ENCODE measurements around the gene ROCK2.
"Not testable (repeated sequence)": the region's sequence is repeated elsewhere in the genome, so short reads cannot be mapped to it uniquely, and the experiment has no call there.

Gene ROCK2

DNA sequence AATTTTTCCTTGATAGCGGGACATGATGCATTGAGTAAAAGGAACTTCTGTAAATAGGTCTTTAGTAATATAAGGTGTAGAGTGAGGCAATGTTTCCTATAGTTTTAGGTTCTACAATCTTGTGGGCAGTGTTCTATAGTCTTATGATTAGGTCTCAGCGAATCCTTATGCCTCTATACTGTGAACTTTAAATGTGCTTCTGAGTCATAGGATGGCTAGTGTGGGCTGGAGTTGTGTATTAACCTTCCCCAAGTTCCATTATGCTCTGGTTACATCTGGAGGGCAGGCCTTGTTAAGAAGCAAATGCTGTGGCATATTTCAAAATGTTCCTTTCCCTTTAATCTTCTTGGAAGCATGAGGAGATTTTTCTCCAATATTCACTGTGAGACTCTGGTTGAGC, 73.5 kb downstream of the ROCK2 start:
- TF ChIP-seq POLR2A (IDR thresholded peaks at IDR 0.05; ENCODE audit: low read length) (no peak), GATA1 (IDR thresholded peaks at IDR 0.05; ENCODE audit: low read depth, low read length) (no peak)

DNA sequence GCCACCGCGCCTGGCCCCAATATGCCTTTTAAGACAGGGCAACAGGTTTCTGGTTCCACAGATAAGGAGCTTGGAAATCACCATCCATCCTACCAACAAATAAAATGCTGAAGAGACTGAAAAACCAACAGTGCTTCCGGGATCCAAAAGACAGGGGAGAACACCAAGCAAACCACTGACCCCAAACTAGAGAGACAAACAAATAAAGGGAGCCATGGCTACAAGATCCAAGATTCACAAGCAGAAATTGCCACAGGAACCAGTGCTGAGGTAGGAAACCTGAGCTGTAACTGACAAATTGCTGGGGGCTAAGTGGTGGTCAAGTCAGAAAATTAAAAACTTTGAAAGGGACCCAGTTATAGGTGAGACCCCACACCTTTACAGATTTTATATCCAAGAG, 76.5 kb downstream of the ROCK2 start:
- no peak for TF ChIP-seq POLR2A (IDR thresholded peaks at IDR 0.05; ENCODE audit: low read length)
- TF ChIP-seq GATA1 (IDR thresholded peaks at IDR 0.05; ENCODE audit: low read depth, low read length), result no peak
- DNase-seq, result no peak

More for the DNA sequence above, 73.5 kb downstream of the ROCK2 start:
- peak in 1 of 2 experiments; percentile 16 for DNase-seq

GRCh38 chr2:11264818-11265217, 79.6 kb downstream of the ROCK2 start:
- TF ChIP-seq POLR2A (IDR thresholded peaks at IDR 0.05; ENCODE audit: low read length), result no peak
- no peak for TF ChIP-seq GATA1 (IDR thresholded peaks at IDR 0.05; ENCODE audit: low read depth, low read length)
- no peak for DNase-seq

DNA sequence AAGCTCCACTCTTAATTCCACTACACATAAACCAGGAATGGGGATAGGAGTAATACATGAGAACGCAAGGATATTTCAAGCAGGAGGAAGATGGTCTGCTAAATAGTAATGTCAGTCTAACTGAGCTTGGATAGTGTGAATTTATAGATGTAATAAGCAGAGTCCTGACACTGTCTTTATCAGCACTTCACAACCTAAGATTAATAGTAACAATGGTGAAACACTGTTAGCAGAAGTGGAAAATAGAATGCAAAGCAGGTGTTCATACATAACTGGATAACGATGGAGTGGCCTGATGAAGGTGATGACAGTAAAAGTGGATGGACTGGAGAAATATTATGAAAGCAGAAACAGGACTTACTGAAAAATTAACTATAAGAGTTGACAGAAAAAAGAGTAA, 80.4 kb downstream of the ROCK2 start:
- TF ChIP-seq GATA1 (IDR thresholded peaks at IDR 0.05; ENCODE audit: low read depth, low read length) (no peak), POLR2A (IDR thresholded peaks at IDR 0.05; ENCODE audit: low read length) (no peak)
- no peak for DNase-seq

GRCh38 chr2:11263177-11263576, 81.3 kb downstream of the ROCK2 start:
- DNase-seq, result peak in 1 of 2 experiments; percentile 10
- TF ChIP-seq GATA1 (IDR thresholded peaks at IDR 0.05; ENCODE audit: low read depth, low read length), result no peak
- no peak for TF ChIP-seq POLR2A (IDR thresholded peaks at IDR 0.05; ENCODE audit: low read length)

DNA sequence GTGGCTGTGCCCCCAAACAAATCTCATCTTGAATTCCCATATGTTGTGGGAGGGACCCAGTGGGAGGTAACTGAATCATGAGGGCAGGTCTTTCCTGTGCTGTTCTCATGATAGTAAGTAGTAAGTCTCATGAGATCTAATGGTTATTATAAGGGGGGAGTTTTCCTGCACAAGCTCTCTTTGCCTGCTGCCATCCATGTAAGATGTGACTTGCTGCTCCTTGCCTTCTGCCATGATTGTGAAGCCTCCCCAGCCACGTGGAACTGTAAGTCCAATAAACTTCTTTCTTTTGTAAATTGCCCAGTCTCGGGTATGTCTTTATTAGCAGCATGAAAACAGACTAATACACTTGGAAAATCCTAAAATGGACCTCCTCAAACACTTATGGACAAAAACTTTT, 82.0 kb downstream of the ROCK2 start:
- DNase-seq, result peak in 1 of 2 experiments; percentile 33

DNA sequence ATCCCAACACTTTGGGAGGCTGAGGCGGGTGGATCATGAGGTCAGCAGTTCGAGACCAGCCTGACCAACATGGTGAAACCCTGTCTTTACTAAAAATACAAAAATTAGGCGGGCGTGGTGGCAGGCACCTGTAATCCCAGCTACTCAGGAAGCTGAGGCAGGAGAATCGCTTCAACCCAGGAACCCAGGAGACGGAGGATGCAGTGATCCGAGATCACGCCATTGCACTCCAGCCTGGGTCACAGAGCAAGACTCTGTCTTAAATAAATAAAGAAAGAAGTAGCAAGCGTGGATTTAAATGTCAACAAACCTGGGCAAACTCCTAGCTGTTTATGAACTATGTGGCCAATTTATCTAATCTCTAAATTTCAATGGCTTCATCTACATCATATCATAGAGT, 82.9 kb downstream of the ROCK2 start:
- not testable (repeated sequence) for DNase-seq

DNA sequence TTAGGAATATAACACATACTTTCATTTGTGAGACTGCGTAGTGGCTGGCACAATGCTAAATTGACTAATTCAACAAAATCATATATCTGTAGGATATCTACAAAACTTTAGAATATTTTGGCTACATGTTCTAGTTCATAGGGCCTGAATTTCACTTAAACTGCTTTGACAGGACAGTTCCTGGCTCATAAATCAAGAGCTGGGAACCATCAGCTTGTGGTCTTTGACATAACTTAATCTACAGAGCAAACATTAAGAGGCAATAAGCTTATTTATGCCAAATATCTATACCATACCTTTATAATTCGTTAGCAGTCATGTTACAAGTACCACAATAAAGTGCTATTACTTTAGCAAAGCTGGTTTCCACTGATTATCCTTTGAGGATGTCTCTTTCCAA, 83.5 kb downstream of the ROCK2 start:
- TF ChIP-seq POLR2A (IDR thresholded peaks at IDR 0.05; ENCODE audit: low read length) (no peak), GATA1 (IDR thresholded peaks at IDR 0.05; ENCODE audit: low read depth, low read length) (no peak)
- no peak for DNase-seq

DNA sequence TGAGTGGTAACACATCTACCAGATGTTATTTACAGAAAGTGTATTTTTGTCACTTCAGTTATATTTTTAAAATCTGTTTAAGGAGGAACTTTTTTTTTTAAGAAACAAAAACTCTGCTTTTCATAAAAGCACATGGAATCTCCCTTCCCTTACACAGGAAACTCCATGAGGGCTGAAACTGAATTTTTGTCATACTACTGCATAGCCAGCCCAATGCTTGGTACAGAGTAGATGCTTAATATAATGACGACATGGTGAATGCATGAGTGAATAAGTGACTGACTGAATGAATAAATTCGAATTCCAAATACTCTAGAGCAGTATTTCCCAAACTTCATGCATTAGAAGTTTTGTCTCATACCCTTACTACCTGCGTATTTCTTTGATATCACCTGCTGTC, 86.5 kb downstream of the ROCK2 start:
- TF ChIP-seq POLR2A (IDR thresholded peaks at IDR 0.05; ENCODE audit: low read length) (no peak), GATA1 (IDR thresholded peaks at IDR 0.05; ENCODE audit: low read depth, low read length) (no peak)
- DNase-seq, result no peak

DNA sequence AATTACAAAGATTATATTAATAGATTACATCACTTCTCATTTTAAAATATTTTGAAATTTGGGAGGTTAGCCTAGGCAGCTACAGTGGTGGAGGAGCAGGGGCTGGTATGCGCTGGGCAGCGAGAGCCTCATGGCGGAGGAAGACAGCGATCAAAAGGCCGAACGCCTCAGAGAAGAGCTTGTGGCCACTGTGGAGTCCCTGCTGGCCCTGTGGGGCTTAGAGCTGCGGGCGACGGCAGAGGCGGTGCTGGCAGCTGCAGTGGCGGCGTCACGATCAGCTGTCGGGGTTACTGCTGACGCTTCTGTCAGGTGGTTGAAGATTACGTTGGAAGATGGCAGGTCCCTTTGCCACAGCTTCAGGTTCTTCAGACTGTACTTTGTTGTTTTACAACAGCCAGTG, 87.4 kb downstream of the ROCK2 start:
- no peak for DNase-seq
- no peak for TF ChIP-seq GATA1 (IDR thresholded peaks at IDR 0.05; ENCODE audit: low read depth, low read length)
- TF ChIP-seq POLR2A (IDR thresholded peaks at IDR 0.05; ENCODE audit: low read length), result no peak

GRCh38 chr2:11256166-11256565, 88.3 kb downstream of the ROCK2 start:
- TF ChIP-seq POLR2A (IDR thresholded peaks at IDR 0.05; ENCODE audit: low read length) (no peak), GATA1 (IDR thresholded peaks at IDR 0.05; ENCODE audit: low read depth, low read length) (no peak)
- no peak for DNase-seq

- TF ChIP-seq POLR2A (IDR thresholded peaks at IDR 0.05; ENCODE audit: low read length) (no peak), GATA1 (IDR thresholded peaks at IDR 0.05; ENCODE audit: low read depth, low read length) (no peak)
- no peak for DNase-seq
Measured at GRCh38 chr2:11254100-11254536, 90.3 kb downstream of the ROCK2 start.

DNA sequence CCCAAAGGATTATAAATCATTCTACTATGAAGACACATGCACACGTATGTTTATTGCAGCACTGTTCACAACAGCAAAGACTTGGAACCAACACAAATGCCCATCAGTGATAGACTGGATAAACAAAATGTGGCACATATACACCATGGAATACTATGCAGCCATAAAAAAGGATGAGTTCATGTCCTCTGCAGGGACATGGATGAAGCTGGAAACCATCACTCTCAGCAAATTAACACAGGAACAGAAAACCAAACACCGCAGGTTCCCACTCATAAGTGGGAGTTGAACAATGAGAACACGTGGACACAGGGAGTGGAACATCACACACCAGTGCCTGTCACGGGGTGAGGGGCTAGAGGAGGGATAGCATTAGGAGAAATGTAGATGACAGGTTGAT, 92.0 kb downstream of the ROCK2 start:
- not testable (repeated sequence) for DNase-seq

GRCh38 chr2:11250400-11251196, 93.8 kb downstream of the ROCK2 start:
- no peak for DNase-seq
- TF ChIP-seq GATA1 (IDR thresholded peaks at IDR 0.05; ENCODE audit: low read depth, low read length) (no peak), POLR2A (IDR thresholded peaks at IDR 0.05; ENCODE audit: low read length) (no peak)

DNA sequence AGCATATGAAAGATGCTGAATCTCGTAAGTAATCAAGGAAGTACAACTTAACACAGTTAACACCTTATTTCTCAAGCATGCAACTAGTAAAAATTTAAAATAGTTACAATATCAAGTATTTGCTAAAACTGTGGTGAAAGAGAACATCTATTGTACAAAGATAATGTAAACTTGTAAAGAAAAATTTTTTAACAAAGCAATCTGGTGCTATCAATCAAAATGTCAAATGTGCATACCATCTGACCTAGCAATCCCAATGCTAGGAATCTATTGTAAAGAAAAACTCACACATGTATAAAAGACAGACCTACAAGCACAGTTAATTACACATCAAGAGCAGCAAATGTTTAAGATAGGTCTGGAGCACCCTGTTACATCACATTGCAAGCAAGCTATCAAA, 99.1 kb downstream of the ROCK2 start:
- TF ChIP-seq GATA1 (IDR thresholded peaks at IDR 0.05; ENCODE audit: low read depth, low read length), result no peak
- no peak for TF ChIP-seq POLR2A (IDR thresholded peaks at IDR 0.05; ENCODE audit: low read length)
- no peak for DNase-seq
